Dermis microvascular lymphatic vessel endothelial cell (primary cell): ENCODE results near the gene DNAJC5G. TPM values are rescaled to one million over a fixed set of nuclear protein-coding genes. Genes with fewer than 3 reads are reported as not detected.
"Not testable (repeated sequence)": the region's sequence is repeated elsewhere in the genome, so short reads cannot be mapped to it uniquely, and the experiment has no call there.

Source experiments
- DNase-seq, 2 donors: peaks; one replicate each; pipeline versions ENCODE4 v3.0.0 to v3.0.0-alpha.2; 2010; ENCODE audit warnings: low read depth in 2 of 2
- total RNA-seq: library from RNA; depleted of rRNA; stranded (reverse); fragments of >200 nt; gene quantifications from 2 replicates; pipeline ENCODE4 v1.2.1, GENCODE V29; 2014

The DNAJC5G gene
- total RNA-seq, 1 donor from 2014 or later = 0.39 TPM

DNA sequence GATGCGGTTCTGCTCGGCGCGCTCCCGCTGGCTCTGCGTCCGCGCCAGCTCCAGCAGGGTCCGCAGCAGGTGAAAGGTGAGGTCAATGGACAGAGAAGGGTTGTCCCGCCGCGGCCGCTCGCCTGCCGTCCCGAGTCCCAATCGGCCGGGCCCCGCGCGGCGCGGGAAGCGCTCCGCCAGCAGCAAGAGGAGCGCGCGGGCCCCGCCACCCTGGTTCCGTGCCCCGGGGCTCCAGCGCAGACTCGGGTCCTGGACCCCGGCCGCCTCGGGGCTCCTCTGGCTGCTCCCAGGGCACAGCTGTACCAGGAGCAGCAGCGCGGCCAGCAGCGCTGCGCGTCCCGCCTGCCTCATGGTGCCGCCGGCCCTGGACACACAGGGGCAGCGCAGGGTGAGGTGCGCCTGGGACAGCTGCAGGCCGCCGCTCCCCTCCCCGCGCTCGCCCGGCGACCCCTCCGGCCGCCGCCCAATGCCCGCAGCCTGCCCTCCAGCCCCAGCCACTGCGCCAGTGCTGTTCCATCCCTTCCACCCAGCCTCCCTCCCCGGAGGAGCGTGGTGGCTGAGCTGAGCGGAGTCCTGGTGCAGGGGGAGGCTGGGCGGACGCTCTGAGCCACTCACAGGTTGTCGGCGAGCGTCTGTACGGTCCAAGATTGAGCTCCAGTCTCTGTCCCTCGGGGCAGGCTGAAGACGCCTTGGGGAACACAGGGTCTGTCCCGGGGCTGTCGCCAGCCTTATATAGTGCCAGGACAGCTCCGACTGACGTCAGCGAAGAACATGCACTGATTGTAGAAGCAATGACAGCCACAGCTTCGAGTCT, 32.5 kb downstream of the DNAJC5G start:
- no peak for DNase-seq

DNA sequence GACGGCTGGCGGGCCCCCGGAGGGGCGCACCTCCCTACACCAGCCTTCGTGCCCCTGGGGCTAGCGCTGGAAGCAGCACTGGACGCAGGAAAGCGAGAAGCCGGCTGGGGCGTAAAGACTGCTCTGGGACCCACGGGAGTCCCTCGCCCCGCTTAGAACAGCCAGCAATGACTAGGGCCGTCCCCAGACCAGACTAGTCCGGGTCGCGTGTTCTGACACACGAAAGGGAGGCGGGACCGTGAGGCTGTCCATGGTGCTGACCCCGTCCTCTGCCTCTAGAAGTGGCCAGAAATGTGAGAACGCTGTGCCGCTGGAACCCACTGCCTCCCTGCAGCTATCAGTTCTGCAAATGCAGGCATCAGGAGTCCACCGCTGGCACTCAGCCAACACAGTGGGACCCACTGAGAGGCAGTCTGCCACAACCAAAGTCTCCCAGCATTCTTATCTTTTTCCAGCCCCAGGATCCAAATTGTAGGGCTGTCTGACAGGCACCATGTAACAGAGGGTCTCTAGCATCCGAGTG, 33.2 kb downstream of the DNAJC5G start, which contains the start of gene UCN:
Gene UCN, minus strand, starts transcription at position 87 of the 523 bp plus-strand sequence. CDS start 550 bp downstream, outside the sequence.
- DNase-seq = peak in 1 of 2 donors; percentile 67

DNA sequence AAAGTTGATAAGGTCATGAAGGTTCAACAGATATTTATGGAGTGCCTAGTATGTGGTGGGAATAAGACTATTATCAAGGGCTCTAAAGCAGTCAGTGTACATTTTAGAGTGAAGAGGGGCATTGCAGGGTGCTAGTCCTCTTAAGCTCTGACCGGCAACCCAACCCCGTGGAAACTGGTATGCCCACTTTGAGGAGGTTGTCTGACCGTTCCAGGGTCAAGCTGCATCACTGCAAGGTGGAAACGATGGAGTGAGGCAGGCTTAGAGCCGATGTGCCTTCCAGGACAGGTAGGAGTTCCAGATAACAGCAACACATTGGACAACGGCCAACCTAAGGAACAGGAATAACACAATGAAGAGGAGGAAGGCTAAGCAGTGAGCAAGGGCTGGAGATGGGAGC, 34.4 kb downstream of the DNAJC5G start:
- DNase-seq = no peak

DNA sequence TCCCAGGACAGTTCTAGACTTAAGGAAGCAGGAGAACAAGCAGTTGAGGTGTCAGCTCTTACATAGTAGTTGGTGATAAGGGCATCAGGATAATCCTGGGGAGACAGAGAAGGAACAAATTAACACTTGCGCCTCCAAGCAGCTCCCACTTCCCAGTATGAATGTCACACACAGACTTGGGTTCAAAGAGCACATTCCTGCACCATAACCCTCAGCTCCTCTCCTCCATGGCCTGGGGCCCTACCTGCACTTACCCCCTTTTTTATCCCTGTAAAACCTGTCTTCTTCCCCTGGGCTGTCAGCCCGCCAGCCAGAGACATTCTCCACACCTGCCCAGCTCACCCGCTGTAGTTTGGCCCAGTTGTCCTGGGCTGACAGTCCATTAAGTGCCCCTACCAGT, 36.9 kb downstream of the DNAJC5G start:
- DNase-seq = no peak

DNA sequence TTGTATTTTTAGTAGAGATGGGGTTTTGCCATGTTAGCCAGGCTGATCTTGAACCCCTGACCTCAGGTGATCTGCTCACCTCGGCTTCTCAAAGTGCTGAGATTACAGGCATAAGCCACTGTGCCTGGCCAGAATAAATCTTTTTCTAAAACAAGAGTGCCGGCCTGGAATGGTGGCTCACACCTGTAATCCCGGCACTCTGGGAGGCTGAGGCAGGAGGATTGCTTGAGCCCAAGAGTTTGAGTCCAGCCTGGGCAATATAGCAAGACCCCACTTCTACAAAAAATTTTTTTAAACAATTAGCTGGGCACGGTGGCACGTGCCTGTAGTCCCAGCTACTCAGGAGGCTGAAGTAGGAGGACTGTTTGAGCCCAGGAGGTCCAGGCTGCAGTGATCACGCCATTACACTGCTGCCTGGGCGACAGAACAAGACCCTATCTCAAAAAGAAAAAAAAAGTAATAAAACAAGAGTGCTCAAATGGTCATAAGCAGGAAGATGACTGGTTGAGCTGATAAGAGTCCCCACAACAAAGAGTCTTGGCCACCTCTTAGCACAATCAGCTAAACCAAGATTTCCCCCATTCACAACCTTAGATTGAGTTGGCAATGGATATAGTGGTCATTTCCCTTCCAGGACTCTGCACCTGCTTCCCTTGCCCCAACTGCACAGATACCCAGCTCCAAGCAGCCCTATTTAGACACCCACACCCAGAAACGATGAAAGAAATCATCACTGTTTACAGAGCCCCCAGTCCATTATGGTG, 38.8 kb downstream of the DNAJC5G start:
- peak in 1 of 2 donors; percentile 15 for DNase-seq

DNA sequence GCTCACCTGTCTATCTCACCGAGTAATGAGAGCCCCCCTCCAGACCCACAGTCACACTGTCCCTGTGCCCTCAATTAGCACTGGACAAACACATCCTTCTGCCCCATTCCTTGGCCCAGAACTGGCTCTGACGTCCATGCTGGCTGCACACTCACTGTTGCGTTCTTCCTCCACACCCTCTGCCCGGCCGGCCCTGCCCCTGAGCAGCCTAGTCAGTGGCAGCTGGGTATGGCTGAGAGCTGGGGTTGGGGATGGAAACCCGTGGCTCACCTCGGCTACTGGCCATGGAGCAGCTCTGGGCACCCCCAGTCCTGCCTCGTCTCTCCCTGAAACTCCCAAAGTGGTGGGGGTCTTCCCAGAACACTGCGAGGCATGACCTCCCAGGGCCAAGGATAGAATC, 39.5 kb downstream of the DNAJC5G start:
- DNase-seq = no peak

DNA sequence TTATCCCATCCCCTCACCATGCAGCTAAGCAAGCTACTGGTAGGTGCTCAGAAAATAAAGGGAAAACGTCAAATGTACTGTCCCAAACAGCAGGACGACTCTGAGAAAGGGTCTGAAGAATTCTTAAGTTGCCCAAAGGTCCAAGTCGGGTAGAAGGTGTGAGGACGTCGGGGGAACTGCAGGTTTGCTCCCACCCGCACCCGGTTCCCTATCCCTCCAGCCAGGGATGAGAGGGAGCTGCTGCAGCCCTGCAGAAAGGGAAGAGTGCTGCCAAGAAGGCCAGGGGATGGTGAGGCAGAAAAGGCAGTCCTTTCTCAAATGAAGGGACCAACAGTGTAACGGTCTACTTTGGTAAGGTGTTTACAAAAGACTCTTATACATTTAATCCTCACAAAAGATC, 39.9 kb downstream of the DNAJC5G start:
- no peak for DNase-seq

DNA sequence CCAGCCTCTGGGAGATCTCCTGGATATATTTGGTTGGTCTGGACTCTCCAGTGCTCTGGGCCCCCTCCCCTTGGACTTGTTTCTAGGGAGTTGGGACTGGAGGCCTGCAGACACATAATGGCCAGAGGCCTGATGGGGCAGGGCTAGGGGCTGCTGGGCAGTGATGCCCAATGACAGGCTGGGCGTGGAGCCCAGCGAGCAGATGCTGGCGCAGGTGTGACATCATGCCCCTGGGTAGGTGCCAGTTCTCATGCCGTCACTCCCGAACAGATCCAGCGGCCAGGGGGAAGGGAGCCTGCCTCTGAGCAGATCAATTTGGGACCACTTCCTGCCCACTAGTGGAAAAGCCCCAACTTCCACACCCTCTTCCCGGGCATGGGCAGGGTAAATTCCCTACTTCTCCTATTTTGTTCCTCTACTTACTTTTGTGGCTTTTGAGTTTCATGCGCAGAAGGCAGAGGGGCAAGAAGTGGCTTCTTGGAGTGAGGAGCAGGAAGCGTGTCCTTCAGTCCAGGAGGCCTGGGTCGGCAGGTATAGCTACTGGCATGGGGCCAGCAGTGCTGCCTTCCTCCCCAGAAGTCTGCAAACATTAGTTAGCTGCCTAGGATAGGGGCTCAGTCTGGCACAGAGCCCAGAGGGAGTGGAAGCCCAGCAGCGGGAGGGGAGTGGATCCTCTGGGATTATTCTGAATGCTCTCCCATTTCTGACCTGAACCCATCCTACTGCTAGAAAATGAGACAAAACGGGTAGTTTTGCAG, 41.6 kb downstream of the DNAJC5G start:
- DNase-seq = no peak

DNA sequence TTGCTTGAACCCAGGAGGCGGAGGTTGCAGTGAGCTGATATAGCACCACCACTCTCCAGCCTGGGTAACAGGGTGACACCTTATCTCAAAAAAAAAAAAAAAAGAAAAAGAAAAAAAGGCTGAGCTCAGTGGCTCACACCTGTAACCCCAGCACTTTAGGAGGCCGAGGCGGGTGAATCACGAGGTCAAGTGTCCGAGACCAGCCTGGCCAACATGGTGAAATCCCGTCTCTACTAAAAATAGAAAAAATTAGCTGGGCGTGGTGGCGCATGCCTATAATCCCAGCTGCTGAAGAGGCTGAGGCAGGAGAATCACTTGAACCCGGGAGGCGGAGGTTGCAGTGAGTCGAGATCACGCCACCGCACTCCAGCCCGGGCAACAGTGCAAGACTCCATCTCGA, 44.6 kb downstream of the DNAJC5G start:
- DNase-seq = not testable (repeated sequence)

DNA sequence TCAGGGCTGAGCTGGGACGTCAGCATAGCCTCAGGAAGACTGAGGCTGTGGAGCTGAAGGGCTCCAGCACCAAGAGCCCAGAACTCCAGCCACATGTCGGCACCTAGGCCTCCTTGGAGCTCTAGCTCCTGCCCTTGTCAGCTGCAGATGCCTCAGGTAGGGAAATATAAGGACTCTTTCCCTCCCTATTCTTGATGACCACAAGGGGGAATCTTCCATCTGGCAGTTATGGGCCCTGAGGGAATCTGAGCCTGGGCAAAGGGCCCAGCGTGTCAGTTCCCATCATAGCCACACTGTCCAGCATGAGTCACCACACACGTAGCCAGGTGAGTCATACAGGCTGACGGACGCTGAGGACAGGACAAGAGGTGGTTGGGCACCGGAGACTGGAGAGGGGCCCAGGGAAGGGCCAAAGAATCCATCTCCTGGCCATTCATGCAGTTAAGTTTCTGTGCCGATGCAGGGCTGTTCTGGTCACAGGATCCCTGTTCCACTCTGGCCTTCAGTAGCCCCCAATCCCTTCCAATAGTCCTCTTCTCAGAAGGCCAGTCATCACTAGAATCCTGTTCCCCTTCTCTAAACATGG, 45.8 kb downstream of the DNAJC5G start:
- DNase-seq = peak; percentile 97 to 98

DNA sequence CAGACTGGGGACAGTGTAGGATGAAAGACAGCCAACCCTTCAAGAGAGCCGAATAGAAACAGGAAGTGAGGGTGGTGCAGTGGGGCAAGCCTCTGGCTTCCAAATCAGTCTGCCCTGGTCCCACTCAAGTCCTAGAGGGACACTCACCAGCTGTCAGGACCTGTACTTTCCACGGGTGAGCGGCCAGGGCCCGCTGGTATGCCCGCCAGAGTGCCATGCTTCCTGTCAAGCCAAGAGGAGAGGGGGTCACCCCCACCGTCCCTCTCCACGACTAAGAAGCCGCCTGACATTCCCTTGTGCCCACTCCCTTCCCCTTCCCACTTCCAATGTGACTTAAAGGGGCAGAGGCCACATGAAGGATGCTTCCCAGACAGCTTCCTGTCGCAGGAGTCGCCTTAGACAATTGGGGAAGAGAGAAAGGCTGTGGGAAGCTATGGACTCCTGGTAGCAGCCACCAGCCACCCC, 47.1 kb downstream of the DNAJC5G start:
- peak in 1 of 2 donors; percentile 40 for DNase-seq

DNA sequence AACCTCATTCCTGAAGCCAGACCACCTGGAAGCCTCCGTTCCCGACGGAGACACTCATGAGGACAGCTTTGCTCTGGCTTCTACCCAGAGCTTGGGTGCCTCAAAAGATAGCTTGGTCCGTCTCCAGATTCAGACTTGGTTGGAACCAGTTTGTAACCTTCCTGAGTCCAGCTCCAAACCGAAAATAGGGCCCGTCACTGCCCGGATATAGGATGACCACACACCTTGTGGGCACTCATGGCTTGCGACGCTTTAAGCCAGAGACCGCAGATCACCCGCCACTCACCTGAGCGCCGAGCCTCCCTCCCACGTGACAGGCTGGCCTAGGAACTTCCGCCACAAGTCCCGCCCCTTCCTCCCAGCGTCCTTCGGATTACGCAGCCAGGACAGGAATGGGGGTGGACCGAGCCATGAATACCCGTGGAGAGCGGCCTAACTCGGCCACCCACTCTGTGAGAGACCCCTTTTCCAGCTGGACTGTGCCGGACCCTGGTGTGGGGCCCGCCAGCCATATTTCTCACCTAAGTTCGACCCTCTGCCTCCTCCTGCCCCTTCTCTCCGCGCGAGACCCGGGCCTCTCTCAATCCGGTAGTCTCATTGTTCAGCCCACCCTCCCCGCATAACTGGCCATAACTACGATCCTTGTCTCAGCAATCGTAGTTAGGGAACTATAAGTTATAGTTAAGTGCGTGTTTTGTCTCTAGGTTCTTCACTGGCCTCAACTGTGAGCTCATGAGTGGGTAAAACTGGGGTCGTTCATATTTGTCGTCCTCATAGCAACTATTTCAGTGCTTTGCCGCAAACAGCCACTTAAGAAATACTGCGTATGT, 47.7 kb downstream of the DNAJC5G start, which contains the start of gene MPV17:
Gene MPV17, minus strand, starts transcription at position 332 of the 830 bp plus-strand sequence. CDS start 580 bp downstream, outside the sequence.
- DNase-seq = peak; percentile 88 to 94

DNA sequence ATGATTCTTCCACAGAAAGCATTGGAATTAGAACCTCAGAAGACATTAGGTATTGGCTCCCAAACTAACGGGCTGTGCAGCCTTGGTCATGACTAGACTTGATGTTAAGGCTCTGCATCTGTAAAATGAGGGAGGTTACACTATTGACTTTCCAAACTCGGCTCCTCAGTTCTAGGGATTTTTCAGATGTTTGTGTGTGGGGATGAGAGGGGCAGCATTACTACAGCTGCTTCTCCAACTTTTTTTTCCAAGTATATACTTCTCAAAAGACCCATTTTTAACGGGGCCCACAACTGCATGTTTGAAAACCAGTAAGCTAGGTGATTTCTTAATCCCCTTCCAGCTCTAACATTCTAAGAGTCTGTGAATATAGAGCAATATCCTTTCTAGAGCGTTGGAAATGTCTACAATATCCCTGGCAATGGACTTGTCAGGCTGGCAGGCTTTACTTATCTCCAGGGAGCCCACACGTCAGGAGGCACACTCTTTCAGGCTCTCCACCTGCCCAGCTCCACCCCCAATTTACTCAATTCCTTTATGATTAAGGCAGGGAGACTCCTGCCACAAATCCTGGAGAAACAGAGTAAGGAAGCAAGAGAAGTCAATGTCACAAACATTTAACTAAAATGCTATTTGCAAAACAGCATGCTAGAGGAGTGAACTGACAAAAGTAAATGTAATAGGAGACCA, 48.5 kb downstream of the DNAJC5G start:
- DNase-seq = no peak

DNA sequence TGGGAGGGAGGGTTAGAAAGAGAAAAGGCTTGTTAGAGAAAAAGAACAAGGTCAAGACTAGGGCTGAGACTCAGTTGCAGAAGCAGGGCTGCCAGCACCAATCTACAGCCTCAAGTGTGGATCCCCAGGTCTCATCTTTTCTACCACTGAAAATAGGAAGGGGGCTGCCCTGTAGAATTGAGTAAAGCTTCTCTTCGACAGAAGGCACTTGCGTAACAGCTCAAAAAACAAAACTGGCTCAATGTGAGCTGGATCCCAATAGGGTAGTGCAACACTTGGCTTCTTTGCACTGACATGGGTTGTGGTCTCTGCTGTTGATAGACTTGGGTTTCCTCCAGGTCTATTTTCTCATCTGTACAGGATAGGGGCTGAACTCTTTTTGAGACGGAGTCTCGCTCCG, 49.5 kb downstream of the DNAJC5G start:
- no peak for DNase-seq

Other genes starting within 250 kb of the DNAJC5G start
- gene TMEM214, start 242.5 kb upstream of the DNAJC5G start, total RNA-seq = 14.4 and 28.3 TPM in 2 replicates
- 16.2 and 18.1 TPM in 2 replicates for gene AGBL5, start 223.8 kb upstream of the DNAJC5G start, total RNA-seq
- 418 and 498 TPM in 2 replicates for gene OST4, start 203.8 kb upstream of the DNAJC5G start, total RNA-seq
- 21.3 and 37.0 TPM in 2 replicates for gene EMILIN1, start 196.8 kb upstream of the DNAJC5G start, total RNA-seq
- gene KHK, start 188.7 kb upstream of the DNAJC5G start, total RNA-seq = 3.0 and 3.2 TPM in 2 replicates
- 2.8 and 5.1 TPM in 2 replicates for gene CGREF1, start 156.3 kb upstream of the DNAJC5G start, total RNA-seq
- under 0.01 TPM in 1 of 2 replicates, not detected in the other for gene ABHD1, start 151.6 kb upstream of the DNAJC5G start, total RNA-seq
- 25.7 and 34.4 TPM in 2 replicates for gene PREB, start 140.8 kb upstream of the DNAJC5G start, total RNA-seq
- not detected in 2 replicates for gene PRR30, start 136.0 kb upstream of the DNAJC5G start, total RNA-seq
- gene TCF23, start 126.4 kb upstream of the DNAJC5G start, total RNA-seq = not detected in 2 replicates
- 103 and 105 TPM in 2 replicates for gene ATRAID, start 63.4 kb upstream of the DNAJC5G start, total RNA-seq
- 19.5 and 23.4 TPM in 2 replicates for gene SLC5A6, start 63.2 kb upstream of the DNAJC5G start, total RNA-seq
- 30.2 and 34.5 TPM in 2 replicates for gene CAD, start 58.1 kb upstream of the DNAJC5G start, total RNA-seq
- gene SLC30A3, start 12.4 kb upstream of the DNAJC5G start, total RNA-seq = 6.3 and 15.0 TPM in 2 replicates
- 0.26 and 0.51 TPM in 2 replicates for gene TRIM54, start 7.0 kb downstream of the DNAJC5G start, total RNA-seq
- 0.13 and 0.51 TPM in 2 replicates for gene UCN, start 33.0 kb downstream of the DNAJC5G start, total RNA-seq
- gene MPV17, start 47.7 kb downstream of the DNAJC5G start, total RNA-seq = 40.4 and 52.3 TPM in 2 replicates
- 18.0 and 25.5 TPM in 2 replicates for gene GTF3C2, start 81.3 kb downstream of the DNAJC5G start, total RNA-seq
- 25.7 and 26.2 TPM in 2 replicates for gene EIF2B4, start 94.9 kb downstream of the DNAJC5G start, total RNA-seq
- gene SNX17, start 95.2 kb downstream of the DNAJC5G start, total RNA-seq = 109 and 164 TPM in 2 replicates
- gene ZNF513, start 105.3 kb downstream of the DNAJC5G start, total RNA-seq = 4.6 and 8.7 TPM in 2 replicates
- 88.5 and 101 TPM in 2 replicates for gene PPM1G, start 134.2 kb downstream of the DNAJC5G start, total RNA-seq
- gene NRBP1, start 153.2 kb downstream of the DNAJC5G start, total RNA-seq = 91.0 and 106 TPM in 2 replicates
- 0.13 and 0.38 TPM in 2 replicates for gene KRTCAP3, start 166.9 kb downstream of the DNAJC5G start, total RNA-seq
- 10.2 and 11.0 TPM in 2 replicates for gene IFT172, start 214.3 kb downstream of the DNAJC5G start, total RNA-seq
- 10.0 and 16.4 TPM in 2 replicates for gene FNDC4, start 219.8 kb downstream of the DNAJC5G start, total RNA-seq
- 0.13 TPM in 1 of 2 replicates, not detected in the other for gene GCKR, start 221.4 kb downstream of the DNAJC5G start, total RNA-seq